ENCODE data around the gene AMT. TPM values are rescaled to one million over a fixed set of nuclear protein-coding genes. Genes with fewer than 3 reads are reported as not detected.
A peak's percentile ranks its signal among the peaks of the same experiment; 100 is the strongest.

AMT gene
- total RNA-seq, 1 donor = 1.1 TPM

GRCh38 chr3:49421890-49422378, 339 bp downstream of the AMT start:
- Histone ChIP-seq H3K9me3 (ENCODE audit: low read depth, low read length) (no peaks in the 10 kb centered on the region), H3K4me1 (ENCODE audit: insufficient read depth, low read length) (peaks cover 21% of the 10 kb centered on the region), H3K4me3 (ENCODE audit: insufficient read depth, low read length) (no peak overlapping the region), H3K4me2 (ENCODE audit: insufficient read depth, low read length) (no peak overlapping the region), H2AFZ (ENCODE audit: low read length) (no peak overlapping the region), H3K79me2 (ENCODE audit: insufficient read depth, low read length) (no peaks in the 10 kb centered on the region), H3K27ac (ENCODE audit: low read depth, low read length) (no peak overlapping the region), H3K27me3 (ENCODE audit: insufficient read depth, low read length) (no peaks in the 10 kb centered on the region), H4K20me1 (ENCODE audit: insufficient read depth, low read length) (no peaks in the 10 kb centered on the region), H3K36me3 (ENCODE audit: insufficient read depth, low read length) (peaks cover 11% of the 10 kb centered on the region)
- TF ChIP-seq, protein P1, sequence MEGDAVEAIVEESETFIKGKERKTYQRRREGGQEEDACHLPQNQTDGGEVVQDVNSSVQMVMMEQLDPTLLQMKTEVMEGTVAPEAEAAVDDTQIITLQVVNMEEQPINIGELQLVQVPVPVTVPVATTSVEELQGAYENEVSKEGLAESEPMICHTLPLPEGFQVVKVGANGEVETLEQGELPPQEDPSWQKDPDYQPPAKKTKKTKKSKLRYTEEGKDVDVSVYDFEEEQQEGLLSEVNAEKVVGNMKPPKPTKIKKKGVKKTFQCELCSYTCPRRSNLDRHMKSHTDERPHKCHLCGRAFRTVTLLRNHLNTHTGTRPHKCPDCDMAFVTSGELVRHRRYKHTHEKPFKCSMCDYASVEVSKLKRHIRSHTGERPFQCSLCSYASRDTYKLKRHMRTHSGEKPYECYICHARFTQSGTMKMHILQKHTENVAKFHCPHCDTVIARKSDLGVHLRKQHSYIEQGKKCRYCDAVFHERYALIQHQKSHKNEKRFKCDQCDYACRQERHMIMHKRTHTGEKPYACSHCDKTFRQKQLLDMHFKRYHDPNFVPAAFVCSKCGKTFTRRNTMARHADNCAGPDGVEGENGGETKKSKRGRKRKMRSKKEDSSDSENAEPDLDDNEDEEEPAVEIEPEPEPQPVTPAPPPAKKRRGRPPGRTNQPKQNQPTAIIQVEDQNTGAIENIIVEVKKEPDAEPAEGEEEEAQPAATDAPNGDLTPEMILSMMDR (IDR thresholded peaks at IDR 0.05; ENCODE audit: extremely low read depth, low read depth, low read length) = no peak
- DNase-seq (ENCODE audit: insufficient read length, low spot score, missing footprints) = no peak

DNA sequence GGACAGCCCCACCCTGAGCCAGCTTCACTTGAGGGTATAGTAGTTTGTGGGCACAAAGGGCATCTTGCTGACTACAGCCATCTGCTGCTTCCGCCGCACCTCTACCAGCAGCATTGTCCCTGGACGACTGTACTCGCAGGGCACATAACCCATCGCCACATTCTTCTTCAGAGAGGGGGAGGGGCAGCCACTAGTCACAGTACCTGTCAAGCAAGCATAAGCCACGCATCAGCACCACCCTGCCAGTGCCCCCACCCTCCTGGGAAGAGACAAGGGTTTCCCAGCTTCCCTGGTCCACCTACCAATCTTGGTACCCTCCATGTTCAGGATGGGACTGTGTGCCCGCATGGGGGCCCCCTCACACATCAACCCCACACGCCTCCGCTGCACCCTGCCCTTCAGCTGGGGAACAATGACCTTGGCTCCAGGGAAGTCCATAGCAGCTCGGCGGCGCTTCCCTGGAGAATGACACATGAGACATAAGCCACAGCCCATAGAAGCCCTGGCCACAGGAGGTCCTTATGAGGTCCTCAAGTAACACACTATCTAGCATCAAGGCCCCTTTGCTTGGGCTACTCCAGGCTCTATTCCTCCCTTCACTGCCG, 4.7 kb downstream of the AMT start:
- peaks cover 29% of the 10 kb centered on the region for H3K4me1 ChIP-seq (ENCODE audit: insufficient read depth, low read length)
- peaks cover 33% of the 10 kb centered on the region for H3K36me3 ChIP-seq (ENCODE audit: insufficient read depth, low read length)
- no peaks in the 10 kb centered on the region for H3K27me3 ChIP-seq (ENCODE audit: insufficient read depth, low read length)
- no peak overlapping the region for H3K4me2 ChIP-seq (ENCODE audit: insufficient read depth, low read length)
- no peak for DNase-seq (ENCODE audit: insufficient read length, low spot score, missing footprints)
- H3K27ac ChIP-seq (ENCODE audit: low read depth, low read length) = no peak overlapping the region
- no peak overlapping the region for H2AFZ ChIP-seq (ENCODE audit: low read length)
- no peaks in the 10 kb centered on the region for H3K9me3 ChIP-seq (ENCODE audit: low read depth, low read length)
- peaks cover 2% of the 10 kb centered on the region for H4K20me1 ChIP-seq (ENCODE audit: insufficient read depth, low read length)
- TF ChIP-seq, protein P1 (IDR thresholded peaks at IDR 0.05; ENCODE audit: extremely low read depth, low read depth, low read length) = no peak
- peaks cover 26% of the 10 kb centered on the region for H3K79me2 ChIP-seq (ENCODE audit: insufficient read depth, low read length)
- no peak overlapping the region for H3K4me3 ChIP-seq (ENCODE audit: insufficient read depth, low read length)

DNA sequence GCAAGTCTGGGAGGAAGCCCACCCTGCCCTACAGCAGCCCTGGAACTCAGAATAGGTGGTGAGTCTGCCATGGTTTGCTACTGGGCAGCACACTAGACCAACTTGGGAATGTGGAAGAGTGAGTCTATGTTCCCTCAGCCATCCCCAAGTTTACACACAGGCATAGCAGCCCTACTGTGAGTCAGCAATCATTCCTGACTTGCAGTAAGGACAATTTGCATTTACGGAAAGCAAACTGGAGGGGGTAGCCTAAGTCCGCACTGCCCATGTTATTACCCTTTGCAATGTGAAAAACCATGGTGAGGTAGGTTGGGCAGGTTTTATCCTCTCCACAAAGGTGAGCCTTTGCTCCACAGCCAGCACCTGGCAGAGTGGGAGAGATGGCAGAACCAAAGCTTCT, 5.4 kb downstream of the AMT start:
- Histone ChIP-seq H3K9me3 (ENCODE audit: low read depth, low read length) (no peaks in the 10 kb centered on the region), H3K27me3 (ENCODE audit: insufficient read depth, low read length) (no peaks in the 10 kb centered on the region), H3K79me2 (ENCODE audit: insufficient read depth, low read length) (peaks cover 31% of the 10 kb centered on the region), H3K4me1 (ENCODE audit: insufficient read depth, low read length) (peaks cover 28% of the 10 kb centered on the region), H4K20me1 (ENCODE audit: insufficient read depth, low read length) (peaks cover 2% of the 10 kb centered on the region), H3K36me3 (ENCODE audit: insufficient read depth, low read length) (peaks cover 33% of the 10 kb centered on the region), H2AFZ (ENCODE audit: low read length) (no peak overlapping the region), H3K4me2 (ENCODE audit: insufficient read depth, low read length) (no peak overlapping the region), H3K4me3 (ENCODE audit: insufficient read depth, low read length) (no peak overlapping the region), H3K27ac (ENCODE audit: low read depth, low read length) (no peak overlapping the region)
- TF ChIP-seq, protein P1 (IDR thresholded peaks at IDR 0.05; ENCODE audit: extremely low read depth, low read depth, low read length) = no peak
- DNase-seq (ENCODE audit: insufficient read length, low spot score, missing footprints) = no peak

GRCh38 chr3:49415931-49416601, 6.2 kb downstream of the AMT start:
- H3K9me3 ChIP-seq (ENCODE audit: low read depth, low read length) = no peaks in the 10 kb centered on the region
- DNase-seq (ENCODE audit: insufficient read length, low spot score, missing footprints) = peak; percentile 87
- no peak overlapping the region for H3K27ac ChIP-seq (ENCODE audit: low read depth, low read length)
- H4K20me1 ChIP-seq (ENCODE audit: insufficient read depth, low read length) = peaks cover 2% of the 10 kb centered on the region
- no peaks in the 10 kb centered on the region for H3K27me3 ChIP-seq (ENCODE audit: insufficient read depth, low read length)
- no peak overlapping the region for H2AFZ ChIP-seq (ENCODE audit: low read length)
- H3K4me2 ChIP-seq (ENCODE audit: insufficient read depth, low read length) = no peak overlapping the region
- no peak overlapping the region for H3K4me3 ChIP-seq (ENCODE audit: insufficient read depth, low read length)
- TF ChIP-seq, protein P1 (IDR thresholded peaks at IDR 0.05; ENCODE audit: extremely low read depth, low read depth, low read length) = no peak
- H3K4me1 ChIP-seq (ENCODE audit: insufficient read depth, low read length) = peaks cover 20% of the 10 kb centered on the region
- H3K79me2 ChIP-seq (ENCODE audit: insufficient read depth, low read length) = peaks cover 38% of the 10 kb centered on the region
- peaks cover 33% of the 10 kb centered on the region for H3K36me3 ChIP-seq (ENCODE audit: insufficient read depth, low read length)

All from osteoblast (primary cell).